ENCODE data around the gene FAM124B.
A peak's percentile ranks its signal among the peaks of the same experiment; 100 is the strongest.

The FAM124B gene, protein sequence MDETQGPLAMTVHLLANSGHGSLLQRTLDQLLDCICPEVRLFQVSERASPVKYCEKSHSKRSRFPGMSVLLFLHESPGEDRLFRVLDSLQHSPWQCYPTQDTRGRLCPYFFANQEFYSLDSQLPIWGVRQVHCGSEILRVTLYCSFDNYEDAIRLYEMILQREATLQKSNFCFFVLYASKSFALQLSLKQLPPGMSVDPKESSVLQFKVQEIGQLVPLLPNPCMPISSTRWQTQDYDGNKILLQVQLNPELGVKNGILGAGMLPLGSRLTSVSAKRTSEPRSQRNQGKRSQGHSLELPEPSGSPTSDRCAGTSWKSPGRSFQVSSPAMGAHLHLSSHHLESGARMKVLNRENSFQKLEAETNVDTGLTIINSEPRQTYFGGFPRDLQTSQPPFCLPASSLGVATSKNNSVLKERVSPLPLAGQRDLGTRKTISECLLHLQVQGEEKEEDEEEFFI

DNA sequence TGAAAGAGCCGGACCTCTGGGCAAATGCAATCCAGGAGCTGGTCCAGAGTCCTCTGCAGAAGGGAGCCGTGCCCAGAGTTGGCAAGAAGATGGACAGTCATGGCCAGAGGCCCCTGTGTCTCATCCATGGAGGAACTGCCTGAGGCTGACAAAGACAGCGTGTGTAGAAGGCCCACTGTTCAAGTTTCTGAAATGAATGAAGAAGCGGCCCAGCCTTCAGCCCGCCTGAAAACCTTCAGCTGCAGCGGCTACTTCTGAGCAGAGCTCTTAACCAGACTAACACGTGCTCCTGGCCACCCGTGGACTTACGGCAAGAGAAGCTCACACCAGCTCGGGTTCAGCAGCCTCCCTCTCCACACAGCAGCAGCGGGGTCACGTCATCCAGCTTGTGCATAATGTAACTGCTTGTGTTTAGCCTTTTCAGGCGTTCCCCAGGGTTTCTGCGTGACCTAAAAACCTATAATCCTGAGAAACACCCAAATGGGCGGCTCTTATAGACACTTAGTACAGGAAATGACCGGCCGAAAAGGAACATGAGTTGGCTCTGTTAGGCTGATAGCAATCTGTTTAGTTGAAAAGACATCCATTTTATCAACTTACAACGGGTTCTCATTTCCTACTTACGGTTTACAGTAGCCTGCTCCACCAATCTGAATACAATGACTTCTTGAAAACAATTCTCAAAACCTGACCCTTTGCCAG is at the start of gene FAM124B:
FAM124B (minus strand) TSS at position 467 of the 702 bp plus-strand sequence; CDS start at position 128, 339 bp downstream.
- peak; percentile 47 for DNase-seq

GRCh38 chr2:224449212-224450147 is 47.6 kb upstream of the FAM124B start:
- peak; percentile 16 for DNase-seq

DNA sequence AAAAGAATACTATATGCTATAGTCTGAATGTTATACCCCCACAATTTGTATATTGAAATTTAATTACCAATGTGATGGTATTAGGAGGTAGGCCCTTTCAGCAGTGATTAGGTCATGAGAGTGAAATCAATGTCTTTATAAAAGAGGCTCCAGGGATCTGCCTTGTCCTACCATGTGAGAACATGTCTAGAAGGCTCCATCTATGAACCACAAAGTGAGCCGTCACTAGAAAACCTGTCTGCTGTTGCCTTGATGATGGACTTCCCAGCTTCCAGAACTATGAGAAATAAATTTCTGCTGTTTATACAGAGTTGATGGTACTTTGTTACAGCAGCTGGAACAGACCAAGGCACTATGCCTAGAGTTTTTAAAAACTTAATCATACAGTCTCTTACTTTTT is 46.3 kb upstream of the FAM124B start:
- DNase-seq = no peak

GRCh38 chr2:224444783-224445182 is 42.9 kb upstream of the FAM124B start:
- DNase-seq = no peak

DNA sequence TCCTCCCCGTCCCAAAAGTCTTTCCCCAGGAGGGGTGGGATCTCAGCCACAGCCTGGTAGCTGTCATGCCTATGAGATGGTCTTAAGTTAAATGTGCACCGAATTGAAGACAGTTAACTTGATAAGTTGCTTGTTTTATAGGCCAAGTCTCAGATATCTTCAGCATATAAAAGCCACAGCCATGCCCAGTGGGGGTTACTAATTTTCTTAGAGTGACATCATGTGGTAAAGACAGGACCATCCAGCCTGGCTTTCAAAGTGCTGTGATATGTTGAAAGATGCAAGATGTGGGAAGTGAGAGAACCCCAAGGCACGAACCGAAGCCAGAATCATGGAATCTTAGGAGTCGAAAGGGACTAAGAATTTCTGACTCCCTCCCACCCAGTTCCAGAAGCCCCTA is 42.1 kb upstream of the FAM124B start:
- DNase-seq = no peak

- peak; percentile 28 for DNase-seq
Measured at GRCh38 chr2:224442071-224442967, 40.4 kb upstream of the FAM124B start.

DNA sequence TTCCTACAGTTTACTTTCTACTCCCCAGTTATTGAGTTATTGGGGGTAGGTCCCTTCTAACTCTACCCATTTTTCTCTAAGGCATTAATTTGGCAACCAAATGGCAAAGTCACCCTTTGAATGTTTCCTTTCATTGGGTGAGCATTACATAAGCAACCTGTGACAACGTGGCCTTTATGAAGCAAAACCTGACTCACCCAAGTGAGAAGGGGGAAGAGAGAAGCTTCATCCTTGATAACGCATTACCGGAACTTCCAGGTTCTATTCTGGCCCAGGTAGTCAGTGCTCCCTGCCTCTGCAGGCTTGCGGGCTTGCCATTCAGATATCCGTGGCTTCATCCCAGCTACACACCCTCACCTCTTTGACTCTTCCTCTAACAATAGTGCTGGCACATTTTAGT is 39.1 kb upstream of the FAM124B start:
- no peak for DNase-seq

GRCh38 chr2:224438726-224439125 is 36.8 kb upstream of the FAM124B start:
- no peak for DNase-seq

GRCh38 chr2:224436634-224437033 is 34.7 kb upstream of the FAM124B start:
- DNase-seq = no peak

DNA sequence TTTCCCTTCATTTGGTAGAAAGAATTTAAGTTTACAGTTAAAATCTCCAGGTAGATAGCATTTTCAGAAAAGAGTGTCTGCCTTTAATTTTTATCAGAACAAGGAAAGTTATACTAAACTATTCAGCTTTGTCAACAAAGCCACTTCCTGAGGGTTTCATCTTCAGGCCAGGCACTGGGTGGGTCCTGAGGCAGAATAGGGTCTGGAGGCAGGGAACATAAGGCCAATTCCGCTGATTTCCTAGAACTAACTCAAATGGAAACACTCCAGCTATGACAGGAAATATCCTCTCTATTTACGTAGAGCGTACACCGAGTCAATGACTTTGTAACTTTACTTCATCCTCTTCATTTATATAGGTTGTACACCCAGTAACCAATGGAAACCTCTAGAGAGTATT is 32.7 kb upstream of the FAM124B start:
- no peak for DNase-seq

GRCh38 chr2:224433442-224433841 is 31.5 kb upstream of the FAM124B start:
- DNase-seq = no peak

DNA sequence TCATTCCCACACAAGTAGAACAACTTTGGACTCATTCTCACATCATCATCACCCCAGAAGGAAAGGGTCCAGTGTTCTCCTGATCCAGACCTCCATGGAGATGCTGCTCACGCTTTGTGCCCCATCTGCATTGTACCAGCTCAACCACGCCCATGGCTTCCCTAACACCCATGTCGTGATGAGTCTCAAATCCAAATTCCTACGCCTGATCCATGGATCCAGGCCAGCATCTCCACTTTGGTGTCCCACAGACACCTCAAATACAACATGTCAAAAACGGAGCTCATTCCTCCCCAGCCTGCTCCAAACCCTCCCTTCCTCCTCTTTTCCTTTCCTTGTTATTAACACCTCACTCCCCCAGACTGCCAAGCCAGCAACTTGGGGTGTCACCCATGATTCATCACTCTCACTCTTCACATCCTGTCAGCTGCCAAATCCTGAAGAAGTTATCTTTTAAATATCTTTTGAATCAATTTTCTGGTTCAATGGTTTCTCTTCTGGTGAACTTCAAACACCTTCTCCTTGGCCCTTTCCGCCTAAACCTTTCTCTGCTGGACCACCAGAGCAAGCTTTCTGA is 30.2 kb upstream of the FAM124B start:
- no peak for DNase-seq

DNA sequence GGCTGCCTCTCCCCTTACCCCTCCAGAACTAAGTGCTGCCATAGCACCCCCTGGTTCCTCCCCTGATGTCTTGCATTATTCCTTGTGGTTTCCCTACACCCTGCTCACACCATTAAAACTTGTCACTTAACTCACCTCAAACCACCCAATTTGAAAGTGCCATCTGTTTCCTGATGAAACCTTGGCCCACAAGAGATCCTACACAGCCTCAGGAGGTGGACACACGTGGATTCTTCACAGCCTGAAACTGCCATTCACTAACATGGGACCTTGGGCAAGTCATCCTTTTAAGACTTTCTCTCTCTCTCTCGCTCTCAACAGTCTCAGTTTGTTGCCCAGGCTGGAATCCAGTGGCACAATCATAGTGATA is 27.5 kb upstream of the FAM124B start:
- no peak for DNase-seq

- DNase-seq = no peak
Measured at GRCh38 chr2:224428787-224429440, 27.0 kb upstream of the FAM124B start.

DNA sequence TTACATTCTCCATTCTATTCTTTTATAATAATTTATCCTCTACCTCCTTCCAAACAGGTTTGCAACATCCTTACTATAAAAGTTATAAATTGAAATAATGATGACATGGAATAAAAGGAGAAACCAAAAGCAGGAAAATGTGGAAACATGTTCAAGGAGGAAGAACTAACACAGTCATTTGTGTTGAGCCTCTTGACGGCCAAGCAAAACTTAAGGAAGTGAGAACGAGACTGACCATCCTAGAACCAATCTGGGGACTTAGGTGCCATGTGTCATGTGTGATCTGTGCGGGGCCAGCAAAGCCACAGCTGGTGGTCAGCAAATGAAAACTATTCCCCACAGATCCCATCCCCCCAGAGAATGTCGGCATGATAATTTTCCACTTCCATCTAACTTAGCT is 25.6 kb upstream of the FAM124B start:
- no peak for DNase-seq

- no peak for DNase-seq
Measured at GRCh38 chr2:224426656-224427055, 24.7 kb upstream of the FAM124B start.

GRCh38 chr2:224421065-224421464 is 19.2 kb upstream of the FAM124B start:
- DNase-seq = no peak

DNA sequence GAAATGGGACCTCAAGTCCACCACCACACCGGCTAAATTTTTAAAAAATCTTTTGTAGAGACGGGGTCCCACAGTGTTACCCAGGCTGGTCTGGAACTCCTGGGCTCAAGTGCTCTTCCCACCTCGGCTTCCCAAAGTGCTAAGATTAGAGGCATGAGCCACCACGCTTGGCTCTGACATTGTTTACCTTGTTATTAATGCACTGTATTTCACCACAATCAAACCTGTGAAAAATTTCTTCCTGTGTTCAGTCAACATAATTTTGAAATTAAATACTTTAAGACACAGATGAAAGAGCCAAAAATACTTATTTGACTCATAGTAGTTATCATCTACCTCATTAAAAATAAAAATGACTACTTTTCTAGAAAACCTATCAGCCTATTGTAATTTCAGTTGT is 16.0 kb upstream of the FAM124B start:
- no peak for DNase-seq

- no peak for DNase-seq
Measured at GRCh38 chr2:224417361-224417729, 15.4 kb upstream of the FAM124B start.

DNA sequence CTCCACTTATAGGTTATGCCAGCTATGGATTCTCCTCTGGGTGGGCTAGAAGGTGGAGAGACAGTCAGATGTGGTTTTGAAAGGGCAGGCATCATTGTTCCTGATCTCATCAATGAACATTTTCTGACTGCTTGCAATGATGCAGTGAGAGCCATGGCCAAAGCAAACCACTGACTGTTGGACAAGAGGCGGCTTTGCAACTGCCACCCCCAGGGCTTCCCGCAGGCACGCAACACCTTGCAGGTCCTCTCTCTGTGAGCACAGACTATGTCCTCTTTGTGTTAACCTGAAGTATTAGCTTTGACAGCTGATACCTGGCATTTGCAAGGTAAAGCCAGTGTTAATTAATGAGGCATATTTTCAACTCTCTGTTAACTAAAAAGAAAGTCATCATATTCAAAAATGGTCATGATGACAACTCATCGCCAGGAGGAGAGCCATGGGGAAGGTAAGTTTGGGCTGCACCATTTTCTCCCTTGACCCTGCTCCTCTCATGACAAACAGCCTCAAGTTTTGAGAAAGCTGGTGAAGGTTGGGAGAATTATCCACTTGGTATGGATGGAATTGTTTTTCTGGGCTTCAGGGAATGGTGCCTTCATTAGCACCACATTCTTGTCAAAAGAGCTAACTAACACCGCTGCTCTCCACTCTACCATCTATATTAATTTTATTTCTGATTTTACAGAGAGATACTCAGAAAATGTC is 14.9 kb upstream of the FAM124B start:
- DNase-seq = no peak

- no peak for DNase-seq
Measured at GRCh38 chr2:224413381-224413780, 11.5 kb upstream of the FAM124B start.

Data from stimulated activated CD4-positive, alpha-beta T cell treated with anti-CD3 and anti-CD28 coated beads, Interleukin-15, amount 100 ng/mL, for 24 hours (primary cell).